Stimulated activated CD4-positive, alpha-beta T cell treated with anti-CD3 and anti-CD28 coated beads, Interleukin-4, amount 100 ng/mL, for 48 hours (primary cell): ENCODE data around the gene BMPER.

Experiments
- DNase-seq, 2 donors: peaks; one replicate each; pipeline ENCODE4 v3.0.0-alpha.2; 2020; ENCODE audit warnings: low read depth in 2 of 2

BMPER gene

GRCh38 chr7:34091321-34091917 lies 186.1 kb downstream of the BMPER start:
- DNase-seq: no peak

GRCh38 chr7:34093276-34093675 lies 187.9 kb downstream of the BMPER start:
- DNase-seq: no peak

GRCh38 chr7:34096198-34096651 lies 190.9 kb downstream of the BMPER start:
- DNase-seq: no peak

GRCh38 chr7:34096777-34097176 lies 191.4 kb downstream of the BMPER start:
- no peak for DNase-seq

DNA sequence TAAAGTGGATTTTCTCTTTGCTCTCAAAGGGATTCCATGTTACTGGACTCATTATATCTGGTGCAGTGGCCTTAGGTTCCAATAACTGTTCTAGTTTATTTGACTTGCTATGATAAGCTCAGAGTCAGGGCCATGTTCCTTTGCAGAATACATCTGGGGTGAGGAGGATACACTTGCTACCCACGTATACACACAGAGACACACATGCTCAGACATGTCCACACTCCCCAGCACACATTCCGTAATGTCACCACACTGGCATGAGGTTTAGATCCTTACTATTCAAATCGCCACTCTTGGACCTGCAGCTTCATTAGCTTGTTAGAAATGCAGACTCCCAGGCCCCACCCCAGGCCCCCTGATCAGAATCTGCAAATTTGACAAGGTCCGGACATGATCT lies 195.3 kb downstream of the BMPER start:
- DNase-seq: no peak

GRCh38 chr7:34104115-34104514 lies 198.8 kb downstream of the BMPER start:
- DNase-seq: no peak

DNA sequence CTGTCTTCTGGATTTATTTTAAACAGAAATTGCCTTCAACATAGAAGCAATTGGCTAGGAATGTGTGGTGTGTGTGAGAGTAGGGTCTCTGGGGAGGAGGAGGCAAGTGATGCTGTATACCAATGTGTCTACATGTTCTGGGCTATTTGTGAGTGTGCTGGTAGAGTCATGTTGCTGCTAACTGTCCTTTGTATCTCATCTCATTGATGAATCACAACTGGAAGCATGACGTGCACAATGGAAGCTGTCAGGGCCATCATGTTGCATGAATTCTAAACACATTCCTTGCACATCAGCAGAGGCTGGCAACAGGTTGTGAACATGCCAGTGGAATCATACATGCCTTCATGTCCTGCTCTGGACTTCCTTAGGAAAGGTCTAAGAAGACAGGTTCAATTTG lies 199.7 kb downstream of the BMPER start:
- no peak for DNase-seq

GRCh38 chr7:34107276-34107675 lies 201.9 kb downstream of the BMPER start:
- DNase-seq: no peak

- DNase-seq: no peak
These were observed 202.8 kb downstream of the BMPER start for GRCh38 chr7:34108165-34108564.

DNA sequence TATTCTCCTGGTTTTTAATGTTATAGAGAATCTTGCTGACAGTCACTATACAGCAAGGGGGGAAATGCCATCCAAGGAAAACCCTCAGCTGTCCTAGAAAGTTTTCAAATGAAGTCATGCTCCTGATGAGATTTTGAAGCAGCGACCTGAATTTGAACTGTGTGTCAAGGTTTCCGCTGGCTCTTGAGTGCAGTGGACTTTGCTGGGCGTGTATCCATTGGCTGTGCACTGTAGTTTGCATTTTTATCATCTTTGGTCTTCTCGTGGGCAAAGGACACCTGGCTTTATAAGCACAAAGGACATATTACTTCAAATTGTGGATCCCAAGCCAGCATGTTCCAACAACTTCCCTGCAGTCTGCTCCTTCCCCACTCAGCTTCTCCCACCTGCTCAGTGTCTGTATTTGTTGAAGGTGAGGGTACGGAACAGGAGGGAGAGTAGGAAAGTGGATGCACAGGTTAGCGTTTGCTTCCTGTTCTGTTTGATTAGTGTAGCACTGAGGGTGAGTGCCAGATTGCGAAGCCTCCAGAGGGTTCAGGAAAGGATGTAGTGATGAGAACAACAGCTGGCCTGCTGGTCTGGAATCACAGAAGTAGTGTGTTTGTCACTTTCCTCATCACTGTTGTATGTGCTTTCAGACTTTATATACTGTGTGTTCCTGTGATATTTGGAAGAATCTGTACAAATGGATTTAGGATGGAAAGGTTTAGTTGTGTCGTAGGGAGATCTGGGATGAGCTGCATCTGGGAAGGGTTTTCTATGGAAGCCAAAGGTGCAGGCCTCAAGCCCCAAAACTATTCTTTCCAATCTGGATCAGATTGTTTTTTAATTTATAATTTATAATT lies 204.8 kb downstream of the BMPER start:
- no peak for DNase-seq

- no peak for DNase-seq
These were observed 205.7 kb downstream of the BMPER start for GRCh38 chr7:34111031-34111430.

- DNase-seq: no peak
These were observed 210.2 kb downstream of the BMPER start for GRCh38 chr7:34115503-34115902.

GRCh38 chr7:34117573-34117972 lies 212.2 kb downstream of the BMPER start:
- no peak for DNase-seq

DNA sequence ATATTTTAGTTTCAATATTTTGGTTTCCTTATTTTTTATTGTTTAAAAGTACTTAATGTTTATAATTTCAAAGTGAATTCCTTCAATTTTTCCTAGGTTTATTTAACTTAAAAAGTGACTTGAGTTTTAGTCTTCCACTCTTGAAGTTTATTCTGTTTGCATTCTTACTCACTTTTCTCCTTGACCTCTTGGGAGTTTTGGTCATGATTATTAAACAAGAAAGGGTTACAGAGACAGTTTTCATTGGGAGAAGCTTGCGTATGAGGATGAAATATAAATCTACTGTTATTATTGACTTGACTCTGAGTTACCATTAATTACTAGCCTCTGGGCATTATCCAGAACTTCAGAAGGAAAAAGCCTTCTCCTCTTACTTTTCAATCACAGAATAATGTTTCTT lies 216.0 kb downstream of the BMPER start:
- no peak for DNase-seq

GRCh38 chr7:34123316-34123715 lies 218.0 kb downstream of the BMPER start:
- DNase-seq: no peak

- no peak for DNase-seq
These were observed 219.4 kb downstream of the BMPER start for GRCh38 chr7:34124765-34125164.

DNA sequence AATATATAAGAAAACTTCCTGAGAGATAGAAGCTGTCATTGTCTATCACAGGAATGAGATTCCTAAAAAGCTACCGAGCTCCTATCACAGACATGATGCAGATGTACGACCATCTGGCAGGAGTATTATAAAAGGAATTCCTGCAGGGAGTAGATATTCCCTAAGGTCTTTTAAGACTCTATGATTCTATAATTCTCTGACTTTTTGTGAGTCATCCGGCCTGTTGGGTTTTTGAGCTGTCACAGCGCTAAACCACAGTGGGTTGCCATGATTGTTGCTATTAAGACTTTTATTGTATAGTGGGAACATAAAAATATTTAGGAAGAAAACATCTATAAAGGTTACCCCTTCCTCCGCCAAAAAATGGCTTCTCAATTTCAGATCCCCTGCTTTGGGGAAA lies 223.4 kb downstream of the BMPER start:
- DNase-seq: no peak

DNA sequence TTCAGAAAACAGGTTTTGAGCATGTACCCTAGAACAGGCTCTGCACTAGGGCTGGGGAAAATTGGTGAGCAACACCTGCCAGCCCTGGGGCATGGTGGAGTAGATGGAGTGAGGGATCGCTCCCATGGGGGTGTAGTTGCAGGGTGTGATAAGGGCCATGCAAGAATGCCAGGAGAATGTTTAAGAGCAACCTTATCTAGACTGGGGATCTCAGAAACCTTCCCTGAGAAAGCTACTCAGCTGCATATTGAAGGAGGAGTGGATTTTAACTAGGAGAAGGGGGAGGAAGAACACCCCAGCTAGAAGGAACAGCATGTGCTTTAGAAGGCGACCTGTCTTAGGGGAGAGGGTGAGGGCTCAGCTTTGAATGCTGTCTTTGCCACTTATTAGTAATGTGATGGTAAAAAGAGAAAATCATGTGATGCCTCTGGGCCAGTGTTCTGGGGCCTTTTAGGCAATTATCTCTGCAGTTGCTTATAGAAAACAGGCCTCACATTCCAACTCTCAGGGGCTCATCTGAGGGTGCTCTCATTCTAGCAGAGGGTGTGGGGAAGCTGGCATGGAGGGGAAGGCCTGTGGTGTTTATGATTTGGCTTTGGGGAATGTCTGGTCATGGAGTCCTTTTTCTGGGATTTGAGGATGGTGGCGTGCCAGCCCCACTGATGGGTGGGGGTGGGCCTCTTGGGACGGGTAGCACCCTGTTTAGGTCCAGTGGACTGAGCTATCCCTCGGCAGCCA lies 225.4 kb downstream of the BMPER start:
- DNase-seq: no peak

DNA sequence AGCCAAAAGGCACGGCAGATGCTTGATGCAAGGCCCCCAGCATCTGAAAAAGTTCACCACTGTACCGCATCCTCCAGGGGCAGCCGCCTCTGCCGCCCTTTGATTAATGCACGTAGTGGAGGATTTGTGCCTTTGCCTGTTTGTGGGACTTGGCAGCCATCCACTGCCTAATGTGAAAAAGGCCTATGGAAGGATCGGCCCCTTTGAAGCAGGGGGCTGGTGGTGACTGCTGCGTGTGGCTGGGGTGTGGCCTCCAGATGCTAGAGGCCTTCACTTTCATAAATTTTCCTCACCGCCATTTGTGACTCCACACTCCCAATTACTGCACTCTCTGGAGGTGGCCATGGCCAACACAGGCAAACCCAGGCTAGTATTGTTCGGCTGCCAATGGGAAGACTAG lies 226.0 kb downstream of the BMPER start:
- DNase-seq: no peak

DNA sequence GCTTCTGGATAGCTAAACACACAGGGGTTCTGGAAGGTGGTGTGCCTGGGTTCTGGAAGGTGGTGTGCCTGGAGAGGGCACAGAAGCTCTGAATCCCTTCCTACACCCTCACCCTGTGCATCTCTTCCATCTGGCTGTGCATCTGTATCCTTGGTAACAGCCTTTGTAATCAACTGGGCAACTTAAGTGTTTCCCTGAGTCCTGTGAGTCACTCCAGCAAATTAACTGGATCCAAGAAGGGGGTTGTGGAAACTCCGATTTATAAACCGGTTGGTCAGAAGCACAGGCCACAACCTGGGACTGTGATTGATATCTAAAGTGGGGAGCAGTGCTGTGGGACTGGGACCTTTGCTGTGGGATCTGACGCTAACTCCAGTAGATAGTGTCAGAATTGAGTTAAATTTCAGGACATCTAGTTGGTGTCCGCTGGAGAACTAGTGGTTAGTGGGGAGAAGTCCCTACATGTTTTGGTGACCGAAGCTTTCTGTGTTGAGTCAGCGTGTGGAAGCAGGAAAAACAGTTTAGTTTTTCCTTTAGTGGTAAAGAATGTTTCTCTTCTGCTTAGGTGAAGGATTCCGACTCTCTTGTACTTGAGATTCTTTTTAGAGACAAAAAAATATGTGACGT lies 228.1 kb downstream of the BMPER start:
- no peak for DNase-seq

DNA sequence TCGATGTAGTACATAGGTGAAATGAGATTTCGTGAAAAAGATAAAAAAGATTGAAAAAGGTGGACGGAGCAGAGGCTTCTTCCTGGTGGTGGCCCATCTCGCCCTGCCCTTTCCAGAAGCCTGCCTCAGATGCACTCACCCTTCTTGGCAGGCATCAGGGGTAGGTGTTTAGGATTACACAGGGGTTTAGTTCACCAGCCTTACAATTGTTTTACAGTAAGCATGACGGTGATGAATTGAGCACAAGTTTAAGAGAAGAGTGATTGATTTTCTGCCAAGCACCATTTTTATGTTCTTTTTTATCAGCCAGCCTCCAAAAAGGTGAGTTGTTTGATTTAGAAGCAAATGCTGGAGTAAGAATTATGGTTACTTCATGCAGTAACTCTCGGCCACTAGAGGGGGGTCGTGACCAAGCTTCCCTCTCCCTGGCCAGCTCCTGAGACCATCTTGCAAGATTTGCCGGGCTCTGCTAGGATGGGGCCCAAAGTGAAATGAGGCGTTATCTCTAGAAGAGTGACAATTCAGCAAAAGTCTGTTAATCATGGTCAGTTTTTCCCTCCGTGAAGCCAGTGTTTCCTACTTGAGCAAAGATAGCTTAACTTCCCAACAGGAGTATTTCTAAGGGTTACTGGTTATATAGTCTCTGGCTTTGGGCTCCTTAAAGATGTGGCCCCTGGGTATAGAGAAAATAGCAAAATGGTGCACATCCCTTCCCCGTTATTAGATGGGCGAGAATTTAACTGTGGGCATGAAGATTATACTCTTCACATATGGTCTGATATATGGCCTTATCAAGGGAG lies 228.8 kb downstream of the BMPER start:
- peak in 1 of 2 donors; percentile 5 for DNase-seq
